PC-9 (cell line): ENCODE measurements around the gene KLC3. TPM values are rescaled to one million over a fixed set of nuclear protein-coding genes. Genes with fewer than 3 reads are reported as not detected.

Experiments
- BruUV-seq: library from RNA; stranded (reverse); fragments of 400-500 nt; replicated peaks from 2 replicates; lab custom pipeline; 2021; lab: Mats Ljungman, UMichigan
- CTCF ChIA-PET: fragments of 300-600 bp; sonication (Branson Sonifier 250); formaldehyde crosslinking; loops from one replicate; lab custom pipeline; 2022; ENCODE audit warnings: antibody characterized with exemption; lab: Charles Lee
- POLR2A ChIA-PET: fragments of 300-600 bp; sonication (Branson Sonifier 250); formaldehyde crosslinking; loops from one replicate; lab custom pipeline; 2022; ENCODE audit warnings: antibody characterized with exemption; ENCODE audit not compliant: unreplicated experiment; lab: Charles Lee
- DNase-seq, 2 experiments: peaks; one replicate each; pipeline versions ENCODE4 v3.0.0 to v3.0.0-alpha.2; 2015 to 2022; ENCODE audit warnings: mixed read lengths in 1 of 2
- H2AFZ ChIP-seq: fragments of 200-600 bp; sonication (generic); 2 replicates; pipeline ENCODE4 v1.8.1; 2017; ENCODE audit warnings: antibody characterized with exemption
- H3F3A ChIP-seq: fragments of 200-600 bp; sonication (generic); 2 replicates; pipeline ENCODE4 v1.8.1; 2017; ENCODE audit warnings: antibody characterized with exemption, mild to moderate bottlenecking, low read depth; ENCODE audit not compliant: insufficient read depth
- H3K27ac ChIP-seq: fragments of 200-600 bp; sonication (generic); 2 replicates; pipeline ENCODE4 v1.6.1; 2016; ENCODE audit warnings: mixed run types
- H3K27me3 ChIP-seq: fragments of 200-600 bp; sonication (generic); 2 replicates; pipeline ENCODE4 v1.6.1; 2016; ENCODE audit warnings: low read depth, mixed run types; ENCODE audit not compliant: insufficient read depth
- H3K36me3 ChIP-seq: fragments of 200-600 bp; sonication (generic); 2 replicates; pipeline ENCODE4 v1.6.1; 2016; ENCODE audit warnings: low read depth, mixed run types
- H3K4me1 ChIP-seq: fragments of 200-600 bp; sonication (generic); replicated peaks from 2 replicates; pipeline ENCODE4 v1.6.1; 2016; ENCODE audit warnings: mixed run types; ENCODE audit not compliant: insufficient read depth
- H3K4me2 ChIP-seq: fragments of 200-600 bp; sonication (generic); 2 replicates; pipeline ENCODE4 v1.6.1; 2017; ENCODE audit warnings: mixed run types
- H3K4me3 ChIP-seq: fragments of 200-600 bp; sonication (generic); 2 replicates; pipeline ENCODE4 v1.6.1; 2016; ENCODE audit warnings: mixed run types
- H3K79me2 ChIP-seq: fragments of 200-600 bp; sonication (generic); 2 replicates; pipeline ENCODE4 v1.6.1; 2017; ENCODE audit warnings: low read depth, mixed run types
- H3K9me2 ChIP-seq: fragments of 200-600 bp; sonication (generic); 2 replicates; pipeline ENCODE4 v1.8.1; 2017; ENCODE audit warnings: mild to moderate bottlenecking; ENCODE audit not compliant: insufficient read depth
- H3K9me3 ChIP-seq: fragments of 200-600 bp; sonication (generic); 2 replicates; pipeline ENCODE4 v1.8.1; 2016; ENCODE audit warnings: low read depth; ENCODE audit not compliant: insufficient read depth
- H4K20me1 ChIP-seq: fragments of 200-600 bp; sonication (generic); 2 replicates; pipeline ENCODE4 v1.8.1; 2017; ENCODE audit not compliant: insufficient read depth
- EZH2 ChIP-seq: fragments of 200-600 bp; sonication (generic); IDR thresholded peaks from 2 replicates; pipeline ENCODE4 v1.8.0; 2017; ENCODE audit warnings: antibody characterized with exemption, low read depth
- intact Hi-C: fragments of 100-400 bp; cut with micrococcal nuclease; formaldehyde crosslinking; loops from one replicate; pipeline ENCODE4 v1.10.0; 2022; ENCODE audit not compliant: unreplicated experiment
- total RNA-seq: library from RNA; stranded (reverse); gene quantifications from 2 replicates; pipeline ENCODE4 v1.2.3, GENCODE V29; 2021
- TF ChIP-seq, protein P1 (sequence below): fragments of 200-600 bp; sonication (generic); conservative IDR thresholded peaks from 2 replicates; pipeline ENCODE4 v1.6.1; 2017; ENCODE audit warnings: mixed run types, antibody characterized with exemption, mild to moderate bottlenecking, moderate library complexity

Gene KLC3
- total RNA-seq, 1 experiment from 2014 or later: 20.6 TPM

- no peak overlapping the region for H3K27ac ChIP-seq
- intact Hi-C loops: no loop called here
- no TSS peak for BruUV-seq
These were observed 5.9 kb downstream of the KLC3 start for GRCh38 chr19:45346449-45346848.

GRCh38 chr19:45347570-45348366 lies 7.2 kb downstream of the KLC3 start:
- H3K79me2 ChIP-seq: no peaks in the 10 kb centered on the region
- no TSS peak for BruUV-seq
- DNase-seq: no peak
- no peaks in the 10 kb centered on the region for H3K36me3 ChIP-seq
- CTCF ChIA-PET: no interaction called here
- H3K4me2 ChIP-seq: no peak overlapping the region
- H4K20me1 ChIP-seq: no peaks in the 10 kb centered on the region
- peaks cover 7% of the 10 kb centered on the region; the same call in 1 of the 2 replicates for H3F3A ChIP-seq
- H3K27ac ChIP-seq: no peak overlapping the region
- no peak overlapping the region for H2AFZ ChIP-seq
- H3K4me1 ChIP-seq: no peaks in the 10 kb centered on the region
- H3K27me3 ChIP-seq: no peaks in the 10 kb centered on the region
- intact Hi-C loops: no loop called here
- no peak overlapping the region for H3K4me3 ChIP-seq
- H3K9me2 ChIP-seq: no peaks in the 10 kb centered on the region
- no peaks in the 10 kb centered on the region for H3K9me3 ChIP-seq
- POLR2A ChIA-PET: no interaction called here
- TF ChIP-seq, protein P1, sequence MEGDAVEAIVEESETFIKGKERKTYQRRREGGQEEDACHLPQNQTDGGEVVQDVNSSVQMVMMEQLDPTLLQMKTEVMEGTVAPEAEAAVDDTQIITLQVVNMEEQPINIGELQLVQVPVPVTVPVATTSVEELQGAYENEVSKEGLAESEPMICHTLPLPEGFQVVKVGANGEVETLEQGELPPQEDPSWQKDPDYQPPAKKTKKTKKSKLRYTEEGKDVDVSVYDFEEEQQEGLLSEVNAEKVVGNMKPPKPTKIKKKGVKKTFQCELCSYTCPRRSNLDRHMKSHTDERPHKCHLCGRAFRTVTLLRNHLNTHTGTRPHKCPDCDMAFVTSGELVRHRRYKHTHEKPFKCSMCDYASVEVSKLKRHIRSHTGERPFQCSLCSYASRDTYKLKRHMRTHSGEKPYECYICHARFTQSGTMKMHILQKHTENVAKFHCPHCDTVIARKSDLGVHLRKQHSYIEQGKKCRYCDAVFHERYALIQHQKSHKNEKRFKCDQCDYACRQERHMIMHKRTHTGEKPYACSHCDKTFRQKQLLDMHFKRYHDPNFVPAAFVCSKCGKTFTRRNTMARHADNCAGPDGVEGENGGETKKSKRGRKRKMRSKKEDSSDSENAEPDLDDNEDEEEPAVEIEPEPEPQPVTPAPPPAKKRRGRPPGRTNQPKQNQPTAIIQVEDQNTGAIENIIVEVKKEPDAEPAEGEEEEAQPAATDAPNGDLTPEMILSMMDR: no peak
- no peak for TF ChIP-seq EZH2

More at GRCh38 chr19:45346449-45346848, 5.9 kb downstream of the KLC3 start:
- Histone ChIP-seq H3K79me2 (no peaks in the 10 kb centered on the region), H3K4me3 (no peak overlapping the region), H3F3A (peaks cover 8% of the 10 kb centered on the region; the same call in 1 of the 2 replicates), H3K9me3 (no peaks in the 10 kb centered on the region), H3K9me2 (no peaks in the 10 kb centered on the region), H3K36me3 (no peaks in the 10 kb centered on the region), H3K27me3 (no peaks in the 10 kb centered on the region), H2AFZ (no peak overlapping the region), H3K4me2 (no peak overlapping the region), H4K20me1 (no peaks in the 10 kb centered on the region), H3K4me1 (no peaks in the 10 kb centered on the region)
- ChIA-PET POLR2A (no interaction called here), CTCF (no interaction called here)
- no peak for DNase-seq
- TF ChIP-seq EZH2: no peak
- TF ChIP-seq, protein P1: no peak

- H3K27me3 ChIP-seq: no peaks in the 10 kb centered on the region
- no peak overlapping the region for H3K27ac ChIP-seq
- no TSS peak for BruUV-seq
- intact Hi-C loops: no loop called here
- H3K4me1 ChIP-seq: no peaks in the 10 kb centered on the region
- no peak overlapping the region for H3K4me2 ChIP-seq
- no peak for TF ChIP-seq EZH2
- TF ChIP-seq, protein P1: no peak
- no peak overlapping the region for H3K4me3 ChIP-seq
- ChIA-PET CTCF (no interaction called here), POLR2A (no interaction called here)
- no peak overlapping the region for H2AFZ ChIP-seq
- H3K9me3 ChIP-seq: no peaks in the 10 kb centered on the region
- no peaks in the 10 kb centered on the region for H3K79me2 ChIP-seq
- no peaks in the 10 kb centered on the region for H3K36me3 ChIP-seq
- H3F3A ChIP-seq: no peaks in the 10 kb centered on the region; the same call in 1 of the 2 replicates
- no peaks in the 10 kb centered on the region for H3K9me2 ChIP-seq
- H4K20me1 ChIP-seq: no peaks in the 10 kb centered on the region
- no peak for DNase-seq
These were observed 8.0 kb downstream of the KLC3 start for GRCh38 chr19:45348367-45349125.
